T-helper 9 cell (primary cell): ENCODE measurements around the gene ACSF3.

Experiments used
- DNase-seq: peaks from one replicate; pipeline ENCODE4 v3.0.0-alpha.2; 2020

The ACSF3 gene

DNA sequence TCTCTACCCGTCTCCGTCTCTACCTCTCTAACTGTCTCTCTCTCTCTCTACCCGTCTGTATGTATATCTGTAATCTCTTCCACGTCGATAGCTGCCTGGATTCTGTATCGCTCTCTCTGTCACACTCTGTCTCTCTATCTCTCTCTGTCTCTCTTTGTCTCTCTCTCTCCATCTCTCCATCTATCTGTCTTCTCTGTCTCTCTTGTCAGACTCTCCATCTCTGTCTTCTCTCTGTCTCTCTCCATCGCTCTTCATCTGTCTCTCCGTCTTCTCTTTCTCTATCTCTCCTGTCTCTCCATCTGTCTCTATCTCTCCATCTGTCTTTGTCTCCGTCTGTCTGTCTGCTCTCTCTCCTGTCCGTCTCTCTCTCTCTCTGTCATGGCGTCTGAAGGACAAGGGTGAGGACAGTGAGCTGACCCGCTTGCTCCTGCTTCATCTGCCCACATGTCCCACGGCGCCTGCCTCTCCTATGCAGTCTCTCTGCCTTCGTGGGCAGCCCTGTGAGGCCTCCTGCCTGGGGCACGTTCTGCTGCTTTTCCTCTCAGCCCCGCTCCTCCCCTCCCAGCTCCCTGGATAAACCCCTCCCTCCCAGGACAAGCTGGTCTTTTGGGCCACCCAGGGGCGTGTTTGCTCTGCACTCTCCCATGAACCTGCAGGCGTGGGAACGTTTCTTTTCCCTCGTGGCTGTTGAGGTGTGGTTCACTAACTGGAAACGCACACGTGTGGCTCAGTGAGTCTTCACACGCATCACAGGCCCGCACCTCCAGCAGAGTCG, 18.9 kb downstream of the ACSF3 start:
- DNase-seq = no peak

DNA sequence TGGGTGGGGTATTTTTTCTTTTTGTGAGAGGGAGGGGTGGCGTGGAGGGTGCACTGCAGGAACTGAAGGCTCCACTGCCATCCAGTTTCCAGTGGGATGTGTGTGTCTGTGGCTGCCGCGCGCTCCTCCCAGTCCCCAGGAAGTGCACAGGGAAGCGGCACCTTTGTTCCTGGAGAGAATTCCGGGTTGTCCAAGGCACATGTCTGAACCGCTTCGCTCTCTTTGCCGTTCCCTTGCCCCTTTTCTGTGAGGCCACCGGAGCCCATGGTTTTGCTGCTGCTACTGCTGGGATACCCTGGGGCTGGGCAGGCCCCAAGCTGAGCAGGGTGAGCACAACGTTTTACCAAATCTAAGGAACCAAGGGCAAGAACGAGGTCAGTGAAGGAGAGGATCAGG, 19.5 kb downstream of the ACSF3 start:
- no peak for DNase-seq

DNA sequence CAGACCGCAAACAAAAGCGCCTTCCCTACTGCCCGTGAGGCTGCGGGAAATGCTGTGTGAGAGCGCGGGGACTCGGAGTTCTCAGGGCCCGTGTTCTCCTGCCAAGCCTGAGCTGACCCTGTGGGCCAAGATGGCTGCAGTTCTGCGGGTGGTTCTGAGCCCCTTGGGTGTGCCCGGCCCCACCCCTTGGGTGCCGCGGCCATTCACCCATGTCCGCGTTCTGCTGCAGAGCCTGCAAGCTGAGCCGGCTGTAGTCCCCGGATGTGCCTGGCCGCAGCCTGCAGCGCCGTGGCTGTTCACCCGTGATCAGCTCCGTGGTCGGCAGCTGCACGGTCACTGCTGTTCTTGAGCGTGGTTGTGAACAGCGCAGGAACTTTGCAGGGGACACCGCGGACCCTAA, 20.0 kb downstream of the ACSF3 start:
- DNase-seq = no peak

DNA sequence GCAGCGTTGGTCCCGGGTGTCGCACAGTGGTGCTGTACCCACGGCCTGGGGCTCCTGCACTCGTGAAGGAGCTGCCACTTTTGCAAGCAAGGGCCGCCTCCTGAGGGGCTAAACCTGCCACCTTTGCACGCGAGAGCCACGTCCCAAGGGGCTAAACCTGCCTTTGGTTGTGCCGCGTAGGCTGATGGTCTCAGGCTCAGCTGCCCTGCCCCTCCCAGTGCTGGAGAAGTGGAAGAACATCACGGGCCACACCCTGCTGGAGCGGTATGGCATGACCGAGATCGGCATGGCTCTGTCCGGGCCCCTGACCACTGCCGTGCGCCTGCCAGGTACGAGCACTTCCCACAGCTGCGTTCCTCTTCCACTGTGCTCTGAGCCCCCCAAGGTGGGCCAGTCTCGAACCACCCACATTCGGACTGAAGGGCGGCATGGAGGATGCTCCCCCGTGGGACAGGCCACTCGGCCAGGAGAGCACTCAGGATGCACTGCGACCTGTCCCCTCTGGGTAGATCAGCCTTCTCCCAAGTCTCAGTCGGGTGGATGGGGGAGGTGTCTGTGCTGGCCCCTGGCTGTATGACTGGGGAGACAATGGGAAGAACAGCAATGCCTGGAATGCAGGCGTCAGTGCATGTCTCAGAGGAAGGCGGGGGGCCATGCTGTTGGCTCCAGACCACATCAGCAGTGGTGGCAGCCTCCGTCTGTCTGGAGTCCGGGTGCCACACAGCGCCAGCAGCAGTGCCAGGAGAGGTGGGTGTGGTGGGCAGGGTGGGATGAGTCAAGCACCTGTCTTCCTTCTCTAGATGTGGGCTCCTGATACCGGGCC, 20.7 kb downstream of the ACSF3 start:
- DNase-seq = no peak

DNA sequence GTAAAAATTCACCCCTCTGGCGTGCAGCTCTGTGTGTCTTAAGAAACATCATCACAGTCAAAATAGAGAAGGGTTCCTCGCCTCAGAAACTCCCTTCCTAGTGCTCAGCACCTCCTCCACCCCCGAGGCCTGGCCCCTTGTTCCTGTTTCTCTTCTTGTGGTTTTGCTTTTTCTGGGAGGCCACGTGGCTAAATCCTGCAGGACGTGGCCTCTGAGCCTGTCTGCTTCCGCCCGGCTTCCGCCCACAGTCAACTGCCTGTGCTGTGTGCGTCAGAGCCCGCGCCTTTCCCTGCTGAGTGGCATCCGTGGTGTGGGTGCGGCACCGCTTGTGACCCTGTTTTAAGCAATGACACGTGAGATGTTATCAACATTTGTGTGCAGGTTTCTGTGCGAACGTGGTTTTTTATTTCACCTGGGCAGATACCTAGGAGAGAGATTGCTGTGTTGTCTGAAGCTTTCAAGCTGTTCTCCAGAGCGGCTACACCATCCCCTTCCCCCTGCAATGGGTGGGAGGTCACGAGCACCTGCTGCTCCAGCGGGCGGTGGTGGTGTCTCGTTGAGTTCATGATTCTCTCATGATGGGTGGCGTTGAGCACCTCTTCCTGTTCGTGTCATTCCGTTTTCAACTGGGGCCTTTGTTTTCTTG, 21.7 kb downstream of the ACSF3 start:
- peak; percentile 85 for DNase-seq

DNA sequence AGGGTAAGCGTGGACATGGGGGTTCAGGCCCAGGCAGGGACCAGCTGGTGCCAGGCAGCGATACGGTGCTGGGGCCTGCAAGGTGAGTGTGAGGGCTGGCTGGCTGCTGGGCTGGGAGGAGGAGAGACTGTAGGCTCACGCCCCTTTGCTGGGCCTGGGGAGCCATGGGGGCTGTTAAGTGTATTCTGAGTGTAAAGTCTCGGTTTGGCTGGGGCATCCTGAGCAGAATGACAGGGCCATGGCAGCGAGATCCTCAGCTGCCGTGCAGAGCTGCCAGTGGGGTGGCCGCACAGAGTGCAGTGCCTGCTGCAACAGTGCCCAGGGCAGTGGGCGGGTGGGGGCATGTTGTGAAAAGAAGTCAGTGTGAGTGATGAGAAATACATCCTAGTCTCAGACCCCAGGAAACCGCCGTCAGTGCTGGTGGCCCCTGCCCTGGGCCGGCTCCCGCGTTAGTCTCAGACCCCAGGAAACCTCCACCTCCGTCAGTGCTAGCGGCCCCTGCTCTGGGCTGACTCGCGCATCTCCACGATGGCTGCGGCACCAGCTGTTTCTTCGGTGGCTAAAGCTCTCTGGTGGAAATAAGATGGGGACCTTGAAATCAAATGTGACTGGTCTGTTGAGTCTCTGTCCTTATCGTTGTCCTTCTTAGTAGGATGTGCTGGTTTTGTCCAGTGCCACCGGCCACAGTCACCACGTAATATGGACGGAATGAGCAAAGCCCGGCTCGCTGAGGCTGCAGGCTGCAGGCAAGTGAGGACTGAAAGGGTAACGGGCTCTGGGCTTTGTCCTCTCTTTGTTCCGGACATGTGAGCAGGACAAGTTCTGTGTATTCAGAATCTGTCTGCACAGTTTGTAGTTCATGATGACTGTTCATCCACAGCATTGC, 22.9 kb downstream of the ACSF3 start:
- no peak for DNase-seq

DNA sequence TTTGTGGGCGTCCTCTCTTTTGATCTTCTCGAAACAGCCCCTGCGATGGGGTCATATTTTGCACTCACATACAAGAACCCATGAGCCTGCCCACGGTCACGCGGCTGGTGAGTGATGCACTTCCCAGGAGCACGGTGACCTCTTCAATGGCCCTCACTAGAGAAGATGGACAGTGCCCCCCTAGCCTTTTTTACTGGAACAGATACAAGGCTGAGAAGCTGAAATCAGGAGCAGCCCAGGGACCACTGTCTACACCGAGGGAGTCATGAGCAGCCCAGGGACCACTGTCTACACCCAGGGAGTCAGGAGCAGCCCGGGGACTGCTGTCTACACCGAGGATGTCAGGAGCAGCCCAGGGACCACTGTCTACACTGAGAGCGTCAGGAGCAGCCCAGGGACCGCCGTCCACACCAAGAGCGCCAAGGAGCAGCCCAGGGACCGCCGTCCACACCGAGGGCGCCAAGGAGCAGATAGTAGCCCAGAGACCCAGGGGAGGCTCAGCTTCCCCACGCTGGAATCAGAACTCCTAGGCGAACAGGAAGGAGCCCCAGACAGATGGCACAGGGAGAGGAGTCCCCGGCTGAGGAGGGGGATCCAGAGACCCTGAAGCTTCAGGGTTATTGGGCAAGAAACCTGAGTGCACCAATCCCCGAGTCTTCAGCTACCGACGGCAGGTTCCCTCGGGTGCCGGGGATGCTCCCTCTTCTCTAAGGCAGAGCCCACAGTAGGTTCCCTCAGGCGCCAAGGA, 23.7 kb downstream of the ACSF3 start:
- DNase-seq = no peak

DNA sequence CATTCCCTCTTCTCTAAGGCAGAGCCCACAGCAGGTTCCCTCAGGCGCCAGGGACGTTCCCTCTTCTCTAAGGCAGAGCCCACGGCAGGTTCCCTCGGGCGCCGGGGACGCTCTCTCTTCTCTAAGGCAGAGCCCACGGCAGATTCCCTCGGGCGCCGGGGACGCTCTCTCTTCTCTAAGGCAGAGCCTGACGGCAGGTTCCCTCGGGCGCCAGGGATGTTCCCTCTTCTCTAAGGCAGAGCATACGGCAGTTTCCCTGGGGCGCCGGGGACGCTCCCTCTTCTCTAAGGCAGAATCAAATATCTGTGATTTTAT, 24.3 kb downstream of the ACSF3 start:
- DNase-seq = no peak

DNA sequence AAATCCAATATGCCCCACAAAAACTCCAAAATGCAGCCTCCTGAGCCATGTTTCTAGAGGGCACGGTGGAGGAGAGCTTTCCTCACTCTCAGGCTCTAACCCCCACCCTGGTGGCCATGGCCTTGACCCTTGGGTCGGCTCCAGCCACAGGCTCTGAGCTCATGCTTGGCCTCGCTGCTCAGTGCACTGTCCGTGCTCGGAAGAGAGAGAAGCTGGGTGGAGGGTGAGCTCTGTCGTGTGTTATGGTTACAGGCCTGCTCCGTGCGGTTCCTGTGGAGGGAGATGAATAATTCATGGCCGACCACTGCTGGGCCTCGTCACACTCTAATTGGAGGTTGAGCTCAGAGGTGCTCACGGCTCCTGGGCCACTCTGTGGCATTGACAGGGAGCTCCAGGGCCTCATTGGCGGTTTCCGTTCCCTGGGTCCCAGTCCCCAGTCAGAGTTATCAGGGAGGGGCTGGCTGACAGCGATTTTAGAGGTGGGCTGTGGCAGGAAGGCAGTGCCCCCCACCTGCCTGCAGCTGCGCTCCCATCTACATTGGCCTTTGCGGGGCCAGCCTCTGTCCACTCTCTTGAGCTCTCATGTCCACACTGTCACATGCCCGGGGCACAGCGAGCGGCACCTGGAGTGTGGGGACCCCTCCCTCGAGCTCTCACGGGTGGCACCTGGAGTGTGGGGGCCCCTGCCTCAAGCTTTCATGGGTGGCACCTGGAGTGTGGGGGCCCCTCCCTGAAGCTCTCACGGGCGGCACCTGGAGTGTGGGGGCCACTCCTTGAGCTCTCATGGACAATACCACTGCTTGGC, 24.9 kb downstream of the ACSF3 start:
- DNase-seq = no peak

DNA sequence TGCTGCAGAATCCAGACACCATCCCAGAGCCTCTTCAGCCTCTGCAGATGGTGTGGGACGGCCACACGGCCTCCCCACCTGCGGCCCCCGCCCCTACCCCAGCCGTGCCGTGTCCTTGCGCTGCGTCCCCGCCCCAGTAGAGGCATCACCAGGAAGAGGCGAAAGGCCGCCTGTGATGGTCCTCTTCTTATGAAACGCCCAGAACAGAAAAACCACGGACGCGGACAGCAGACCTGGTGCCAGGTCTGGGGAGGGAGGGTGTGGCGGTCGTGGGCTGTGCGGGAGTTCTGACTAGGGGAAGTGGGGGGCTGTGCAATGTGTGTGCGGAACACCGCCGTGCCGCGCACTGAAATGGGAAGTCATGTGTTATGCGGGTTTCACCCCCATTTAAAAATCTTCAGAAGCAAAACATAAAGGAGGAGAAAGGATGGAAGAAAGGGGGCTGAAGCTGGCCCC, 25.5 kb downstream of the ACSF3 start:
- no peak for DNase-seq

DNA sequence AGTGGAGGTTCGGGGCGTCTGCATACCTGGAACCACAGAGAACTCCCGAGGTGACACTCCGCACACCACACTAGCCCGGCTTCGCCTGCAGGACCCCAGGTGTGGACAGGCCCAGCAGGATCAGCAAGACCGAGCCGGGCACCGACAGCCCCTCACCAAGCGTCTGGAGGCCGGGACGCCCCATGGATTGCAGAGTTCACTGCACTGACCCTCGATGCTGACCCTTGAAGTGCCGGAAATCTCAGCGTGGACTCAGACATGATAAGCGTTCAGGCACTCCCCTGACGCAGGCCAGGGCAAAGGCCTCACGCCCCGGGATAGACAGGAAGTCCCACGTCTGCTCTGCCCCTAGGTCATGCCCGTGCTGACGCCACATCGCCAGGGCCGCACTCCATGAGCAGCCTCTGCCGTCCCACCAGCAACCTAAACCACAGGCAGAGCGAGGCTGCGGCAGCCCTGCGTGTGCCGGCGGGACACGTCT, 26.0 kb downstream of the ACSF3 start:
- DNase-seq = no peak

DNA sequence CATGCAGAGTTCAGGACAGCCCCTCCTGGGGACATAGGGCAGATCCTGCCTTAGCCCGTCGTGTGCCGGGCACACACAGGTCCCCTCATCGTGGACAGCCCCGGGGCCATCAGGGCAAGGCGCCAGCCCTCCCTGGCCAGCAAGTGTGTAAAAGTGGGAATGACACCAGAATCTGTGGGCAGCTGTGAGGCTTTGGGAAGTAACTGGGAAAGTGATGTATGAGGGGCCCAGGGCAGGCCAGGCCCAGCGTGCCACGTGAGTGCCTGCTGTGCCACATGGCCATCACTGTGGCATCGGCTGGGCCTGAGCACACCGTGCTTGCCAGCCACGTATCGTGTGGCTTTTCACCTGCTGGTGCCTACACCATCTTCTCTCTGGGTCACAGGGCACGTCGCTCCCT, 26.6 kb downstream of the ACSF3 start:
- DNase-seq = no peak

DNA sequence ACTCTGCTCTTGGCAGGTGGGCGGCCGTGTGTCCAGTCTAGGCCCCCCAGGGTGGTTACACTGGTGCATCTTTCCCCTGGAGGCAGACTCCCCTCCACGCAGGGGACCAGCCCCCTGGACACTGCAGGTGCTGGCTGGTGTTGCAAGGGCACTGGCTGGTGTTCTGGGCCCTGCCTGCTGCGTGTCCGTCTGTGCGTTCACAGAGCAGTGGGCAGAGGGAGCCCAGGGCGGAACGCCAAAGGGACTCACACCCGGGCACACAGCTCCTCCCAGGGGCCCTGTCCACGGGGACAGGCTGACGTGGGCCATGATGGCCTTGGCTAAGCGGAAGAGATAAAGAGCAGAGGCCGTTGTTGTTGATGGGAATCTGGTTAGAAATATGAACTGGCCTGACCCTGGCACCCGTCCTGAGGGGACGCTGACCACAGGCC, 27.3 kb downstream of the ACSF3 start:
- DNase-seq = no peak

DNA sequence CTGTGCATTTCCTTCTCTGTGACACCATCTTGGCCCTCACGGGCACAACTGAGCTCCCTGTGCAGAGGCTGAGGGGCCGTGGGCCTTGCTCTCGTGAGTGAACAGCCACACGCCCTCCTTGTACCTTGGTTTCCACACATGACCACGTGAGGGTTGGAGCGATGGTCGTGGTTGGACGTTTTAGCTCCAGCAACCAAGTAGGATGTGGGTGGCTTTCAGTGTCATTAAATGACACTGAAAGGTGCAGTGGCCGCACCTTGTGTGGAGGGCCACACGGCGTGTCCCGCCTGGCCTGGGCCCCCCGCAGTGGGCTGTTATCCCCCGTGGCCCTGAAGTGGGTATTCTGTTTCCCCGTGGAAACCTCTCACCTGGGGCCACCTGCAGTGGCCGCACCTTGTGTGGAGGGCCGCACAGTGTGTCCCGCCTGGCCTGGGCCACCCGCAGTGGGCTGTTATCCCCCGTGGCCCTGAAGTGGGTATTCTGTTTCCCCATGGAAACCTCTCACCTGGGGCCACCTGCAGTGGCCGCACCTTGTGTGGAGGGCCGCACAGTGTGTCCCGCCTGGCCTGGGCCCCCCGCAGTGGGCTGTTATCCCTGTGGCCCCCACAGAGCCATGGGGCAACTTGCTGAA, 28.2 kb downstream of the ACSF3 start:
- DNase-seq = no peak

DNA sequence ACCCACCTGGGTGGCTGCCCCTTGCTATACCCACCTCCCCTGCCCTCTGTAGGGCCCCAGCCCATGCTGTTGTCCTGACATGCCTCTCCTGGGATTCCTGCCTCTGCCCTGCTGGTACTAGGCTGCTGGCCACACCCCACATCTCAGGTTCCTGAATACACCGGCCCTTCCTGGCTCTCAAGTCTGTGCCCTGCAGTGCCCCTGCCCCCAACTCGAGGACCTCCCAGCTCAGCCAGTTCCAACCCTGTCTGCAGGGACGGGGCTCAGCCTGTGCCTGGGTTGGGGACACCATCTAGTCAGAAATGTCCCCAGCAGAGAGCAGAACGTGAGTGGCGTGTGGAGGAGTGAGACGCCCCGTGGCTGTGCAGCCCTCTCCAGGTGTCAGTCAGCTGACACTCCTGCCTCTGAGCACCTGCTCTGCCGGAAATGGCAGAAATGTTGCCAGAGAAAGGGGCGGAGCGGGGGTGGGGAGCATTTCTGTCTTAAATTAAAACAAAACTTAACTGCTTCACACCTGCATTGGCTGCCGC, 28.7 kb downstream of the ACSF3 start:
- peak; percentile 51 for DNase-seq

DNA sequence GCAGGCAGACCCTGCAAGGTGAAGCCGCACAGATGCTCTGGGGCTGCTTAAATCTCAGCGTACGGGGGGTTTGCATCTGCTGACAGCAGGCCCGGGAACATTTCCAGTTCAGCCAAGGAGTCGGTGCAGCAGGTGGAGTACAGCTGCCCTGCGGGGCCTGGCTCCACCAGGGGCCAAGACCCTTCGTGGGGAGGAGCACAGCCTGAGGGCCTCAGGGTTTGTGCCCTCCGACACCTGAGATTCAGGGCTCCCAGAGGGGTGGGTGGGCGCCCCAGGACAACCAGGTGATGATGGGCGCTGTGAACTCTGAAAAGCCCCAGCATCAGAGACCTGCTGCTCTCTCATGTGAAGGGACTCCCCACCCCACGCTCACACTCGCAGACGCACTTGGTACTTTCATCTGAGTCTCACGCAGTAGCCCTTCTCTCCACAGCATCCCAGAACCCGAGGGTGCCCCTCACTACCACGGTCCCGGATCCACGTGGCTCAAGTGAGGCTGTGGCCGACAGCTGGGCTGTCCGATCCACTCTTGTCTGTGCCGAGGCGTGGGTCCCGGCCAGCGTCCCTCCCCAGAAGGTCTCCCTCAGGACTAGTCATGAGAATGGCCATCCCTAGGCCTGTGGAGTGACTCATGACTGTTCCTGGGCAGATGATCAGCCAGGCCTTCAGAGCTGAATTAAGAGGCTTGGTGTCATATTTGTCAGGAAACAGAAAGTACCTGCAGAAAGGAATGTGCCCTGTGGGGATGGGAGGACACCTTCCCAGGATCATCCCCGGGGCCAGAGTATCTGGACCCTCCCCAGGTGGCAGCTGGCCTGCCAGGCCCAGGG, 29.6 kb downstream of the ACSF3 start:
- DNase-seq = no peak

DNA sequence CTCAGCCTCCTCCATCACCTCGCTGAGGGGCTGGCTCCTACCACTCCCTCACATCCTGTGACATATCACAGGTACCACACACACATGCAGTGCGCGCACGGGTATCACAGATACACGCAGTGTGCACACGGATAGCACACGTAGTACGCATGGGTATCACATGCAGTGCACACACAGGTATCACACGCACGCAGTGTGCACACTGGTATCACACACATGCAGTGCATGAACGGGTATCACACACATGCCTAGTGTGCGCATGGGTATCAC, 30.1 kb downstream of the ACSF3 start:
- DNase-seq = no peak

DNA sequence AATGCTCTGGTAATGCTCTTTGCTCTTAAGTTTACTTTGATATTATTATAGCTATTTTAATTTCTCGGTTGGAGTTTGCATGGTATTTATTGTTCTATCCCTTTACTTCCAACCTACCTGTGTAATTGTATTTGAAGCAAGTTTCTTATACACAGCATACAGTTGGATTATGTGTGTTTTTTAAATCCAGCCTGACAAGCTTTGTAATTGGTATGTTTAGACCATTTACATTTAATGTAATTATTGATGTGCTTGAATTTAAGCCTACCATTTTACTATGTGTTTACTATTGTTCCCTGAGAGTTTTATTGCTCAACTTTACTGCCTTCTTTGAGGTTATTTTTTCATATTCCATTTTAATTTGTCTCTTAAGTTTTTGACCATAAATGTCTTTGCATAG, 35.7 kb downstream of the ACSF3 start:
- no peak for DNase-seq

DNA sequence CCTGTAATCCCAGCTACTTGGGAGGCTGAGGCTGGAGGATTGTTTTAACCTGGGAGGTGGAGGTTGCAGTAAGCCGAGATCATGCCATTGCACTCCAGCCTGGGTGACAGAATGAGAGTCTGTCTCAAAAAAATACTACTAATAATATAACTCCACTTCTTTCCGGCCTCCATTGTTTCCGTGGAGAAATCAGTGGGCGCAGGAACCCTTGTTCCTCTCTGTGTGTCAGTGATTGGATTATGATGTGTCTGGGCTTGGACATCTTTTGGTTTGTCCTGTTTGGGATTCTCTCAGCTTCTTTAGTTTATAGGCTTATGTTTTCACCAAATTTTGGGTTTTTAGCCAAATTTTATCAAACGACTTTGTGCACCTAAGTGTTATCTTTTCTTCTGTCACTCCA, 36.8 kb downstream of the ACSF3 start:
- no peak for DNase-seq

DNA sequence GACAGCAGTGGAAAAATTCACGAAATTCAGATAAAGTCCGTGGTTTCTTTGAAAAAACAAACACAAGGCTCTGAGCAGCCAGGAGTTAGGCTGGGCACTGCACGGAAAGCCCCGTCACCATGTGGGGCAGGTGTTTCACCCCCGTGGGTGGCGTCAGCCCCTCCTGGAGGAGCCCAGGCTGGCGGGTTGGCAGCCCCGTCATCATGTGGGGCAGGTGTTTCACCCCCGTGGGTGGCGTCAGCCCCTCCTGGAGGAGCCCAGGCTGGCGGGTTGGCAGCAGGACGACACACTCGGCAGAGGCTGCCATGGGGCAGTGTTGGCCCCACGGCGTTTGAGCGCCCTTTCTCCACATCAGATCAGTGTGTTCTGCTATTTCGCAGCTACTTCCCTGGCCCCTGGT, 38.1 kb downstream of the ACSF3 start:
- no peak for DNase-seq
